Activated T-cell treated with anti-CD3 and anti-CD28 coated beads for 24 hours (primary cell): ENCODE measurements around the gene SEMA3G.

Experiments
- DNase-seq: peaks from one replicate; pipeline ENCODE4 v3.0.0-alpha.2; 2020; ENCODE audit warnings: low read depth

The SEMA3G gene

DNA sequence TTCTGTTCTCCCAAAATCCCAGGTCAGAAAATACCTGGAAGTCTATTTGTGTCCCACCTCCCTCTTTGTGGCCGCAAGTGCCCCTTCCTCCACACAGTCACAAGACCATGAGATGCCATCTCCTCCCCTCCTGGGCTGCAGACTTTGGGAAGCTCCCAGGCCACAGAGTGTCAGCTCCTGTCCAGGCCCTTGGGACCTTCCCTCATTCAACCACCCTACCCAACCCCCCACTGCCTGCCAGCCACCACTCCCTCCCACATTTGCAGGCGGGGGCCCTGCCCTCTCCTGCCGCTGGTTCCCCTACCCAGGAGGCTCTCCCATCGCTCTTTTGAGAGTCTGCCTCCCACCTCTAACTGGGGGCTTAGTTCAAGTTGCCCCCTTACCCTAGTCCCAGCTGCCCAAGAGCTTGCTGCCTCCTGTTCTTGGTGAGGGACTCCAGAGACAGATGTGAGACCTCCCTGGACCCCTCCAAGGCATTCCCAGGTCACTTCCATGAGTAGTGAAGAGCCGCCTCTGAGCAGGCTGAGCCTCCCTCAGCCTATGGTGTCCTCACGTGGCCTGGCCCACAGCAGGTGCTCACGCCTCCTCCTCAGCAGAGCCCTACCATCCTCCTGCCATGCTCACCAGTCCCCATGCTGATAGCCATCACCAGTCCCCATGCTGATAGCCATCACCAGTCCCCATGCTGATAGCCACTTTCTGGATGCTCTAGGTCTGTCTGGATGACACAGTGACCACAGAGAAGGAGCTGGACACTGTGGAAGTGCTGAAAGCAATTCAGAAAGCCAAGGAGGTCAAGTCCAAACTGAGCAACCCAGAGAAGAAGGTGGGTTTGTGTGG is 34.4 kb upstream of the SEMA3G start:
- DNase-seq = no peak

DNA sequence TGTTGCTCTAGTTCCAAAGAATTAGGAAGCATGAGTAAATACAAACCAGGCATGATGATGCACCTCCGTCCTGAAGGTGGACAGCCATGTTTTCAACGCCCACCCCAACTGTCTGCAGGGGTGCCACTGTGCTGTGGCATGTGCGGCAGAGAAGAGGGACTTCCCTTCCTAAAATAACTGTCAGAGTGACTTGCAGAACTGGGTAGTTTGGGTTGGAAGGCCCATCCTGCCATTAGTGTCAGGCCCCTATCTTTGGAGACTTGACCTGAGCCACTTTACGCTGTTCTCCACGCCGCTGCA is 32.8 kb upstream of the SEMA3G start:
- DNase-seq = no peak

DNA sequence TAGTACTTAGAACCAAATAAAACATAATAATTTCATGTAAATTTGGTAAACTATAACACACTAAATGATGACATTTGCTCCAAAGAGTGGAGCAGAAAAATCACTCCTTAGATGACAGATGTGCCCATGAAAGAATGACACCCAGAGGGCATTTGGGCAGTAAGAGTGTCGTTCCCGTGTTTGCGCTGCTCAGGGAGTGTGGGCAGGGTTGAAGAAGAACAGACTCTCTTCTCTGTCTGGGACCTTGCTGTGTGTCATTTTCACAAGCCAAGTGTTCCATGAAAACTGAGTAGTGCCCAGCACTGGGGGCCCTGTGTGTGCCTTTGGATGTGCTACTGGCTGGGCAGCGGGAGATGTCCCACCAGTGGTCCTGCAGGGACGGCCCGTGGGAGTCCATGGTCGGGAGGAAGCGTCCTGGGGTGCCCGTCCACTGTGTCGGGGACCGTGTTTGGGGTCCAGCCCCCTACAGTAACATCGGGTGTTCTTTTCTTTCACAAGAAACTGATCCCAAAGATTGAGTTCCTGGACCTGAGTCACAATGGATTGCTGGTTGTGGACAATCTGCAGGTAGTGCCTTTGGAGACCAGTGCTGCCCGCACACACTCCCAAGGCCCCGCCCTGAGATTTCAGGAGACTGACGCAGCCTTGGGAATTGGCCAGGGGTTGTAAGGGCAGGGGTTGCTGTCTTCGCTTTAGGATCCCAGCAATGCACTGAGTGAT is 32.3 kb upstream of the SEMA3G start:
- no peak for DNase-seq

DNA sequence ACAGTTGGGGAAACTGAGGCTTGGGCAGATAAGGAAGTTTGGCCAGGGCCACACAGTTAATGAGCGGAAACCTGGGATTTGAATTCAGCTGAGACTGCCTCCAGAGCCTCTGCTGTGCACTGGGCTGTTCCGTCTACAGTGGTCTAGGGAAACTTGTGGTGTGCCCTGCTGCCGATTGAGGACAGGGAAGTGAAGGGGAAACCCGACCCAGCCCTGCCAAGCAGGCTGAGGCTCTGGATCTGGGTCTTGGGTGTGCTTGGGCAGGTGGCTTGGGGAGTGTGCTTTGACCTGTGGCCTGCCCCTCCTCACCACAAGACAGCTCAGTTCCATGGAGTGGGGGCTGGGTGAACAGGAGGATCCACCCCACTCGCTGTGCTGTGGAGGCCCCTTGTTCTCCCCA is 28.1 kb upstream of the SEMA3G start:
- no peak for DNase-seq

DNA sequence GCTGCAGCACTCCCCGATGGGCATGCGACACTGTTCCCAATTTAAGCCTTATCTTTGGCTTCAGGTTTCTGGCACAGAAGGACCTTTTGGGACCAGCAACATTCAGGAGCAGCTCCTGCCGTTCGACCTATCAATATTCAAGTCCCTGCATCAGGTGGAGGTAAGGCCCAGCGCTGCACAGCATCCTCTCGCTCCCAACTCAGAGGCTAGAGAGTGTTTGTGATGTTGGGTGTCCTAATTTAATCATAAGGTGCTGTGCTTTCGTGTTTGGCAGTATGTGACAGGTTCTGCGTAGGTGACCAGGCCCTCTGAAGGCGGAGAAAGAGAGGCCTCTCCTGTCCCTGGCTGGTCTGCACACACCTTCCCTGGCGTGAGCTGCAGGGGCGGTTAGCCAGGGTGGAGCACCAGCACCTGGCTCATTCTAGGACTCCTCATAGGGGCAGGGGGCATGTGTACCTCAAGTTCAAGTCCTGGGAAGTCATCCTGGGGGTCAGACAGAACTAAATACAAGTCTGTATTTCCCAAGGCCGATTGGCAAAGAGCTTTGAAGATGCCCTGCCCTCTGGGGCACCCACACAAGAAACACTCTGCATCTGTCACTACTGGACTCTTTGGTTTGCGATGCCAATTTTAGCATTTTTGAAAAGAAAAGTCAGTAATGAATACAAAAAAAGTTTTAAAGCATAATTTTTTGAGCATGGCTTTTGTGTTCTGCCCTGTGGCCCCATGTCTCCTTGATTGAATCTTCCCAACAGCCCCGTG is 27.5 kb upstream of the SEMA3G start:
- DNase-seq = no peak

DNA sequence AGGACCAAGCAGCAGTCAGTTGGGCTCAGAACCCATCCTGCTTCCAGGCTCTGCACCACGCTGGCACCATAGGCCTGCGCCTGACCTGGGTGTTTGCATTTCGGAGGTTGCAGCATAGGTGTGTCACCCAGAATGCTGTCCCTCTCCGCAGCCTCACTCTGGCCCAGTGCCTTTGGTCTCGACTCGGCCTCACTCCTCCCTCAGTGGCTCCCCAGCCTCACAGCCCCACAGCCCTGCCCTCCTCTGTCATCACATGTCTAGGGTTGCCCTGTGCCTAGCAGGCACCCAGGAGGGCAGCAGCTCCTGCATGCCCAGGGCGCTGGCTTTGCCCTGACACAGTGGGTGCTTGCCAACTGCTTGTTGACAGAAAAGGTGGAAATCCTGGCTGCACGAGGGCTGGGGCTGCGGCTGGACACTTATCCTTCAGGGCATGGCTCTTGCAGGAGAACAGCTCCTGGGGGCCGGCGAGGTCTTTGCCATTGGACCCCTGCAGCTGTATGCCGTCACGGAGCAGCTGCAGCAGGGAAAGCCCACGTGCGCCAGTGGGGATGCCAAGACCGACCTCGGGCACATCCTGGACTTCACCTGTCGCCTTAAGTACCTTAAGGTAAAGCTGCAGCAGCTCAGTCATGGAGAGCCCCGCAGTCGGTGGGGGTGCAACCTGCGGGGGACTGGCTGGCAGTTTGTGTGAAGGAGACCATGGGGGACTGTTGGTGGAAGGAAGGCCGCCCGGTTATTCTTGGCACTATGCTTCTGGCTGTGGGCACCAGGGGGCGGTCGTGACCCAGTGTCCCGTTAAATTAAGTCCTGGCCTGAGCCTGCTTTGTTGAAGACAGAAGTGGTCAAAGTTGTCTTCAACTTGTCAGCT is 26.7 kb upstream of the SEMA3G start:
- DNase-seq = no peak

DNA sequence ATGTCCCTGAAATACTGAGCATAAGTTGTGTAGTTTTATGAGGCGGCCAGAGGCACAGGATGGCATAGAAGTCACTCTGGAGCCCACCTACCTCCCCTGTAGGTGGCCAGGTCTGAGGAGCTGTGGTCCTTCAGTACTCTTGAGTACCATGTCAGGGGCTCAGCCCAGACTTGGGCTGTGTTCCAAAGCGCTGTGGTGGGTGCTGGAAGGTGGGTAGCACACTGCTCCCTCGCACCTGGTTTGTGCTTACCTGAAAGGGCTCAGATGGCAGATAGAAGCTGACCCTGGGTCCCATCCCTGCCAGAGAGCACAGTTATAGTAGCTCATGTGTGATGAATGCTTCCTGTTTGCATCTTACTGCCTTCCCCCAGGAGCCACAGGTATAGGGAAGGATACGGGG is 26.0 kb upstream of the SEMA3G start:
- DNase-seq = no peak

DNA sequence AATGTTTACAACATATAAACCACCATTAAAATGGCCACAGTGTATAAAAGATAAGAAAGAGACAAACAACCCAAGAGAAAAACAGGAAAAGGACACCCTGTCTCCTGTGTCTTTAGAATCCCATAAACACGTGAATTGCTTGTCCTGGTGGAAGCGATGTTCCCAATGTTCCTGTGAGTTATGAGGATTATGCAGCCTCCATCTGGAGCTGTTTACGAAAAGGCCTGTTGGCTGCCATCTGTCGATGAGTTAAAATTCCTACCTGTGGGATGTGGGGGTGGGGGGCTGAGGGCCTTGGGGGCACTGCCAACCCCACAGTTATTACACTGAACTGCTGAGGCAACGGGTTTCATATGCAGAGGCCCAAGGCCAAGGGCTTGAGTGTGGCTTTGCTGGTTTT is 24.1 kb upstream of the SEMA3G start:
- DNase-seq = no peak

DNA sequence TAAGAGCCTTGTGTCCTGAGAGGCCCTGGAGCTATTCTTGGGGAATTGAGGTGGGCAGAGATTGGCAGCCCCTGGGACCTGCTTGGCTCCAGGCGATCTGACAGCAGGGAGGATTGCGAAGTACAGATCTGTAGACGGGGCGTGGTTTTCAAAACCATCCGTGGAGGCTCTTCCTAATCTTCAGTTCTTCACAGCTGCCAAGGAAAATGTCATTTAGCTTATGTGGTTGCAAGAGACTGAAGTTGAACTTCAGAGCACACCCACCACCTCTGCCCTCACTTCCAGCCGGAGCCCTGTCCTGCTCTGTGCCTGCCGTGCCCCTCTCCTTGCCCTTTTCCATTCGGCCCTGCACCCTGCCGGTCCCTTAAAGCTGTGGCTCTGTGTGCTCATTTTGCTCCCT is 23.4 kb upstream of the SEMA3G start:
- no peak for DNase-seq

DNA sequence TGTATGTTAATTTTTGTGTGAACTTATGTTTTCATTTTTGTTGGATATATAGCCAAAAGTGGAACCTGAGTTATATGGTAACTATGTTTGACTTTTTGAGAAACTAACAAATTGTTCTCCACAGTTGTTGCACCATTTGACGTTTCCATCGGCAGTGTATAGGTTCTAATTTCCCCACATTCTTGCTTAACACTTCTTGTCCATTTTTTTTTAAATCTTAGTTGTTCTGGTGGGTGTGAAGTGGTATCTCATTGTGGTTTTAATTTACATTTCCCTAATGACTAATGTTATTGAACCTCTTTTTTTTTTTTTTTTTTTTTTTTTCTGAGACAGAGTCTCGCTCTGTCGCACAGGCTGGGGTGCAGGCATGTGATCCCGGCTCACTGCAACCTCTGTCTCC is 18.5 kb upstream of the SEMA3G start:
- no peak for DNase-seq

DNA sequence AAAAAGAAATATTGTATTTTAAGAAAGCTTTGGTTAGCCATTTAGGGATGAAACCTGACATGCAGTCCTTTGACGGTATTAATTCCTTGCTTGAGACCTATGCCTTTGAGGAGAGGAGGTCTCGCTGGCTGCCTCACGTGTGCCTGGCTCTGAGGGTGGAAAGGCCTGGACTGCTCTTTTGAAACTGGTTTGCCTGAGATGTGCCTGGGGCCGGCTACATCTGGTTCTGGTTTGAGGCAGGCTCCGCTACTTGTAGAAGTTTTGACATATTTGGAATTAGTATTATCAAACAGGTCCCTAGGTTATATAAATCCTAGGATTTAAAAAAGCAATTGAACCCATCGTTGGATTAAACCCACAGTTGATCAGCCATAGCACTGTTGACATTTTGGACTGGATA is 17.0 kb upstream of the SEMA3G start:
- no peak for DNase-seq

DNA sequence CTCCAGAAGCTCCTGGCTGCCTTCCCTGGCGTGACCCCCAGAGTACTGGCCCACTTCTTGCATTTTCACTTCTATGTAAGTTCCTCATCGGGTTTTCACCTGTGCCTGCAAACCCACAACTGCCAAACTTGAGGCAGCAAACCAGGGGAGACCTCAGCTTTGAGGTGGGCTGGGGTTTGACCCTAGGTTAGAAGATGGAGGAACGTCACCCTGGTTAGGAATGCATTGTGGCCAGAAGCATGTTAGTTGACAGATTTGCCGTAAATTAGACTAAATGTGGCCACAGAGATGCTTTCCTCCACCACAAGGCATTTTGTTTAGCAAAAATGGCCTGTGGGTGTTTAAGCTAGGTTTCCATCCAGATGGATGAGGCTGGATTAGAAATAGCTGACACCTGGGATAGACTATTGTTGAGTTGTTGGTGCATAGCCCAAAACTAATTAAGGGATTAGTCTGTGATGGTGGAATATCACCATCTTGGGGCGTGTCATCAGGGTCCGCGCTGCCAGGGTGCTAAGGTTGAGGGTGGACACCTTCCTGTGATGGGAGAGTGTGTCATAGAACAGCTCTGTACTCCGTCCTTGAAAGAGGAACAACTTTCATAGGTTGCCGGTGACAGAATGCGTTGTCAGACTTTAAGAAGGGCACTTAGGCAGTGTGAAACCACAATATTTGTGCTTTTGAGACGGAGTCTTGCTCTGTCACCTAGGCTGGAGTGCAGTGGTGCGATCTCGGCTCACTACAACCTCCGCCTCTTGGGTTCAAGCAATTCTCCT is 14.1 kb upstream of the SEMA3G start:
- no peak for DNase-seq

DNA sequence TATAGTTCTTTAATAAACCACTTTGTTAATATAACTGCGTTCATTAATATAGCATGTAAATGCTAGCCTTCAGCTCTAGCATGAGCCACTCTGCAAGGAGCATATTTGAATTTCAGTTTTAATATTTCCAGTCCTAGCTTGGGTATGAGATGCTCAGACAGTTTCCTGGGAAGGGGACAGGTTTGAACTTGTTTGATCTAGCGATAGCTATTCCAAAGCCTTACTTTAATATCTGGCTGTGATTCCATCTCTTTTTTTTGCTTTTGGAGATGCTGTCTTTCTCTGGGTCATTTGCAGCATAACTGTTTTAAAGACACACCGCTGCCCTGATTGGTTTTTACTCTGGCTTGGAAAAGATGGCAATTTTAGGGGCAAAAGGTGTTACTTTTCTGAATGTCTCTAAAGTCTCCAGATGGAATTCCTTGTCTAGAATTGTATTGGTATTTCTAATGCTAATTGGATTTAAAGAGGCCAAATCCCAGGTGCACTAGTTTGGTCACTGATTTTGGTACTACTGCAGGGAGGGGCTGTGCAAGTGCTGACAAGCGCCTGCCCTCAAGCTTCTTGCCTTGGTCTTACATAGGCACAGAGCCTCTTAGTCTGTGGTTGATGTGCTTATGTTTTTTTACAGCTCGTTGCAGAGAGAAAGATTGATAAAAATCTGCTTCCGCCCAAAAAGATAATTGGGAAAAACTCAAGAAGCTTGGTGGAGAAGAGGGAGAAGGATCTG is 13.3 kb upstream of the SEMA3G start:
- no peak for DNase-seq

DNA sequence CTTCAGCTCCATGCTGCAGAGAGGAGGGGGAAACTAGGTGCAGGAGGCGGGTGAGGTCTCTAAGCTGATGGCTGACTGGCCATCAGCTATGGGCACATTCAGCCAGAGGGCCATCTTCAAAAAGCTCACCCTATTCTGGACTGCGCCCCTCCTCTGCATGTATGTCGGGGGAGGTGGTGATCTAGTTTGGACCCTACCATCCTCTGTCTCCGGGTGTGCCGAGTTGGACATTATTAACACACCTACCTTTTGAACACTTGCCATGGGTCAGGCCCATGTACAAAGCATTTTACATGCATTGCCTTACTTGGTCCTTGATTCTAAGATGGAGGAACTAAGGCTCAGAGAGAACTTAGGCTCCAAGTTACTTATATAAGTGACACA is 11.9 kb upstream of the SEMA3G start:
- no peak for DNase-seq

DNA sequence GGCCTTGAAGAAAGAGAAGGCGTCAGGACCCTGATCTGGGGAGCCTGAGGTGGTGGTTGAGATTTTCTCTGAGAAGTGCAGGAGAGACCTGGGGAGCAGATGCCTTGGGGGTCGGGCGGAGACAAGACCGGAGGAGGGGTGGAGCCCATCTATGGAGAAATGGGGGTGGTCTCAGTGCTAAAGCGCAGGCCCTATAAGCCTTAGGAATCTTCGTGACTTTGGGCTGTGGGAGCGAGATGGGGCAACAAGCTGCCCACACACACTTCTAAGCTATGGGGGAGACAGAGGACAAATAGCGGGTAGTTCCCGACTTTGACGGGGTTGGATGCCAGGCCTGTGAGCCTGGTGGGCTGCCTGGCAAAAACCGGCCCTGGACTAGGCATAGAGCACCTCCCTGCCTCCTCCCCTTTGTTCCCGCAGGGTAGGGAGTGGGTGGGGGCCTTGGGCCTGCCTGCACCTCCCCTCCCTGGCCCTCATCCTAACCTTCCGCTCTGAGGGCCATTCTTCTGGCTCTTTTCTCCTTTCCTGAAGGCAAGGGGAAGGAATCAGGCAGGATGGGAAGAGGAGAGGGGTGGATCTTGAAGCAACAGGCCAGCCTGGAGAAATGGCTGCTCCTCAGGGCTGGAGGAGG is 11.4 kb upstream of the SEMA3G start:
- no peak for DNase-seq

DNA sequence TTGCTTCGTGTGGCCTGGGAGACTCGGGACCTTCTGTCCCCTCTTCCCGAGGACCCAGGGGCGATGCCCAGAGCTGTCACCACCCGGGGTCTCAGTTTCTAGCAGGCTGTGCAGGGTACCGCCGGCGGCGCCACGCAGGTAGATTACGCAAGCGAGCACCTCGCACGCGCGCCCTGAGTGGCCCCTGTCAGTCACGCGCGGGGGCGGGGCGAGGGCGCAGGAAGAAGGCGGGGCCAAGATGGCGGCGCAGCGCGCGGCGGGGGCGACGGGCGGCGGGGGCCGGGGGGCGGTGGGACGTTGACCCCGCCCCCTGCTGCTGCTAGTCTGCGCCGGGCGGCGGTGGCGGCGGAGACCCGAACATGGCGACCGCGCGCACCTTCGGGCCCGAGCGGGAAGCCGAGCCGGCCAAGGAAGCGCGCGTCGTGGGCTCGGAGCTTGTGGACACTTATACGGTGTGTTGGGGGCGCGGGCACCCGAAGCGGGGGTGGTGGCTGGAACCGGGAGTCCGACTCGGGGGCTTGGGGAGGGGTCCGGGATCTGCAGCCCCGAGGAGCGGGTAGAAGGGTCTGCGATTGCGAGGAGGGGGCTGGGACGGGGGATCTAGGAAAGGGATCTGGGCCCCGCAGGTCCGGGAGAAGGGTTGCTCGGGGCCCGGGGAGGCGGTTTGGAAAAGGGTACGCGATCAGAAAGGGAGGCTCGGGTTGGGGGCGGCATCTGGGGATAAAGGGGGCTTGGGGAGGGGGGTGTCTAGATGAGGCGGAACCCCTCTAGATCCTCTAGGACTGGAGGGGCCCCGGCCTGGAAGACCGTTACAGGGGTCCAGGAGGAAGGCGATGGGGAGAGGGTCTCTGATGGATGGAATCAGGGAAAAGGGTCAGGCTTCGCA is 10.6 kb upstream of the SEMA3G start, which contains the start of gene NISCH:
Gene NISCH, plus strand, starts transcription at position 322 of the 886 bp plus-strand sequence. Its CDS starts 38 bp downstream, at position 360.
- peak; percentile 95 for DNase-seq

DNA sequence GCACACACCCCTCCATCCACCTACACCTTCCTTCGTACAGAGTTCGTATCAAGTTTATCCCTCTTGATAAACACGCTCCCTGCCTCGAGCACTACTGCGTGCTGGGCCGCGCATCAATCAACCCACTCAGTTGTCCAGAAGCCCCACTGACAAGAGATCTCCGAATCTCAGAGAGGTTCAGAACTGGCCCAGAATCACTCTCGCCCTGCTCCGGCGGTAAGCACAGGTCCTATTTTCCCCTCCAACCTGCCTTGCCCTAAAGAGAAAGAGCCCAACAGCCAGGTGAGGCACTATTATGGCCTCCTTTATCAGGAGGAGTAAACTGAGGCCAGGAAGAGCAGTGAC is 10.0 kb upstream of the SEMA3G start:
- DNase-seq = no peak

DNA sequence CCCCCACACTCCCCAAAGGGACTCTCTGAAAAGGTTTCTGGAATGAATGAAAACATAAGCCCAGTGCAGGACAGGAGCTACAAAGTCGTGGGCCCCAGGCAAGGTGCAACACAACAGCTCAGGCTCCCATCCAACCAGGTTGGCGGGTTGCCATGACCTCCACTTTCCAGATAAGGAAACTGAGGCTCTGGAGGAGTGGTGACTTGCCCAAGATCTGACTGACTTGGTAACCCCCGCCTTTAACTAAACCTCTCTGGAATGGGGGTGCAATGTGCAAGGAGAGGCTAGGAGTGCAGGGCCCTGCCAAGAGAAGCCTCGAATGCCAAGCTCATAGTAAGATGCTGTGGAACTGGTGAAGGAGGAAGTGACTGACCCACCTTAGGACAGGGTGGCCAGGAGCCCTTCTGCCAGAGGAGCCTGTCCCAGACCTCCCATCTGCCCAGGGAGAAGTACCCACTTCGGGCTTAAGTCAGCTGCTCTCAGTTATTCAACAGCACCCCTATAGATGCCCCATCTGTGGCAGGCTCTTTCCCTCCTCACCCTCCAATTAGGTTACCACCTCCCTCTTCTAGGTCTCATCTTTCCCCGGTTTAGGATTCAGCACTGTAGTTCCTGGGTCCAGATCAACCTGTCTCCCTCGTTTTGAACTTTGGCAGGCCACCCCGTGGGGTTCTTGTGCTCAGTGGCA is 9.5 kb upstream of the SEMA3G start:
- no peak for DNase-seq
